ENCODE measurements around the gene NTRK3.

Gene NTRK3

GRCh38 chr15:87901008-87901407 is 355.5 kb downstream of the NTRK3 start:
- no peak overlapping the region for H3K4me3 ChIP-seq (replicated peaks; ENCODE audit: low read depth, low read length)
- DNase-seq (ENCODE audit: extremely low read depth, low read depth) = no peak
- no peak for TF ChIP-seq CTCF (IDR thresholded peaks at IDR 0.05; ENCODE audit: low read depth, low read length, missing control alignments)

- TF ChIP-seq CTCF (IDR thresholded peaks at IDR 0.05; ENCODE audit: low read depth, low read length, missing control alignments) = no peak
- DNase-seq (ENCODE audit: extremely low read depth, low read depth) = no peak
- no peak overlapping the region for H3K4me3 ChIP-seq (replicated peaks; ENCODE audit: low read depth, low read length)
These were observed 359.6 kb downstream of the NTRK3 start for GRCh38 chr15:87896936-87897335.

- DNase-seq (ENCODE audit: extremely low read depth, low read depth) = no peak
- no peak overlapping the region for H3K4me3 ChIP-seq (replicated peaks; ENCODE audit: low read depth, low read length)
- no peak for TF ChIP-seq CTCF (IDR thresholded peaks at IDR 0.05; ENCODE audit: low read depth, low read length, missing control alignments)
These were observed 369.4 kb downstream of the NTRK3 start for GRCh38 chr15:87887177-87887576.

- H3K4me3 ChIP-seq (replicated peaks; ENCODE audit: low read depth, low read length) = no peak overlapping the region
- no peak for DNase-seq (ENCODE audit: extremely low read depth, low read depth)
- TF ChIP-seq CTCF (IDR thresholded peaks at IDR 0.05; ENCODE audit: low read depth, low read length, missing control alignments) = no peak
These were observed 375.5 kb downstream of the NTRK3 start for GRCh38 chr15:87881026-87881425.

GRCh38 chr15:87877822-87878542 is 378.6 kb downstream of the NTRK3 start:
- DNase-seq (ENCODE audit: extremely low read depth, low read depth) = no peak
- TF ChIP-seq CTCF (IDR thresholded peaks at IDR 0.05; ENCODE audit: low read depth, low read length, missing control alignments) = no peak
- no peak overlapping the region for H3K4me3 ChIP-seq (replicated peaks; ENCODE audit: low read depth, low read length)

GRCh38 chr15:87877114-87877810 is 379.3 kb downstream of the NTRK3 start:
- DNase-seq (ENCODE audit: extremely low read depth, low read depth) = no peak
- no peak for TF ChIP-seq CTCF (IDR thresholded peaks at IDR 0.05; ENCODE audit: low read depth, low read length, missing control alignments)
- H3K4me3 ChIP-seq (replicated peaks; ENCODE audit: low read depth, low read length) = no peak overlapping the region
